Stomach (tissue), 9 donors: ENCODE data around the gene C3orf20. TPM values are rescaled to one million over a fixed set of nuclear protein-coding genes. Genes with fewer than 3 reads are reported as not detected.

Experiments used
- DNase-seq, 2 donors: peaks; one replicate each; pipeline versions ENCODE4 v3.0.0 to v3.0.0-alpha.2; 2013 to 2019
- H3K27ac ChIP-seq, 5 donors: fragments of 200-600 bp in 4 of 5; sonication (generic) in 4 of 5; one replicate each; pipeline ENCODE4 v1.5.1; 2013 to 2019; ENCODE audit warnings: mild to moderate bottlenecking in 1 of 5, moderate library complexity in 1 of 5
- H3K27me3 ChIP-seq, 3 donors: fragments of 200-600 bp; sonication (generic); one replicate each; pipeline ENCODE4 v1.5.1; 2017 to 2019; ENCODE audit warnings: mixed run types in 1 of 3
- H3K36me3 ChIP-seq, 4 donors: fragments of 200-600 bp; sonication (generic); 1 replicate in 3 of 4; 2 replicates in 1 of 4; pipeline ENCODE4 v1.5.1; 2016 to 2019
- H3K4me1 ChIP-seq, 4 donors: fragments of 200-600 bp; sonication (generic); one replicate each; pipeline ENCODE4 v1.5.1; 2016 to 2019
- H3K4me3 ChIP-seq, 4 donors: fragments of 200-600 bp; sonication (generic) in 3 of 4; one replicate each; pipeline ENCODE4 v1.5.1; 2016 to 2019; ENCODE audit warnings: mild to moderate bottlenecking in 1 of 4
- H3K9me3 ChIP-seq, 4 donors: fragments of 200-600 bp; sonication (generic); one replicate each; pipeline ENCODE4 v1.5.1; 2016 to 2019
- CTCF ChIP-seq, 7 experiments: fragments of 450-650 bp in 4 of 7; fragments of 200-600 bp in 3 of 7; sonication (generic) in 3 of 7; IDR thresholded peaks; one replicate each; pipeline ENCODE4 v1.5.1; 2016 to 2019; ENCODE audit warnings: antibody characterized with exemption in 7 of 7, control low read depth in 2 of 7, mild to moderate bottlenecking in 1 of 7
- EP300 ChIP-seq: sonication (generic); formaldehyde crosslinking; IDR thresholded peaks from one replicate; pipeline ENCODE4 v1.6.1; 2017; ENCODE audit warnings: antibody characterized with exemption
- POLR2A ChIP-seq, 4 donors: fragments of 450-650 bp; IDR thresholded peaks; one replicate each; pipeline ENCODE4 v1.6.1; 2016; ENCODE audit warnings: antibody characterized with exemption in 4 of 4, control low read depth in 2 of 4, mild to moderate bottlenecking in 1 of 4, moderate library complexity in 1 of 4
- POLR2AphosphoS5 ChIP-seq, 3 donors: sonication (generic); formaldehyde crosslinking; IDR thresholded peaks; one replicate each; pipeline ENCODE4 v1.6.1; 2016; ENCODE audit warnings: antibody characterized with exemption in 3 of 3
- WGBS, 5 donors: extraction: QIAGEN DNeasy Blood & Tissue Kit in 3 of 5; methylation state at CpG; one replicate each; pipeline versions ENCODE4 v1.1.5 to v1.1.7; 2013 to 2018; 5-methylcytosine and 5-hydroxymethylcytosine counted together
- intact Hi-C: fragments of 100-400 bp; cut with DNase I; formaldehyde crosslinking; loops from one replicate; pipeline ENCODE4 v1.15.1; 2023; ENCODE audit warnings: low total_unique reads
- polyA plus RNA-seq, 3 donors: library from polyadenylated mRNA; stranded (reverse); fragments of 200-250 nt; gene quantifications; one replicate each; pipeline ENCODE4 v1.2.3, GENCODE V29; 2013
- total RNA-seq, 5 donors: library from RNA; depleted of rRNA; stranded (reverse); fragments of >200 nt; gene quantifications; one replicate each; pipeline versions ENCODE4 v1.1.0 to v1.2.3, GENCODE V29; 2014 to 2016
- donor health status: healthy with polysubstance abuse.
- donor health status: Bipolar disorder and iron deficiency.
- donor health status: healthy.

The C3orf20 gene
- total and polyA plus RNA-seq, 8 donors, result 0.37 TPM; not detected in 7

- intact Hi-C loops, result no loop called here
- DNase-seq, result no peak
- H3K27ac ChIP-seq, result no peak overlapping the region
- TF ChIP-seq POLR2A (IDR thresholded peaks at IDR 0.05) (no peak), CTCF (IDR thresholded peaks at IDR 0.05) (no peak), EP300 (no peak), POLR2AphosphoS5 (IDR thresholded peaks at IDR 0.05) (no peak)
- H3K9me3 ChIP-seq, result peaks cover 0 to 5% (median 1%) of the 10 kb centered on the region in 4 donors
- H3K4me3 ChIP-seq, result no peak overlapping the region
- peaks cover 0 to 23% (median 0%) of the 10 kb centered on the region in 3 donors for H3K27me3 ChIP-seq
- WGBS, 5 donors, result 73 to 88% (median 80%) methylated on average over 5 to 6 of the region's 6 CpGs
- no peaks in the 10 kb centered on the region for H3K36me3 ChIP-seq
- H3K4me1 ChIP-seq, result peaks cover 0 to 4% (median 0%) of the 10 kb centered on the region in 4 donors
These were observed 41.5 kb upstream of the C3orf20 start for GRCh38 chr3:14633417-14633816.

GRCh38 chr3:14633819-14634424, 41.0 kb upstream of the C3orf20 start:
- 21 to 30% (median 24%) methylated on average over 8 of the region's 8 CpGs for WGBS, 5 donors
- no peak overlapping the region for H3K4me3 ChIP-seq
- intact Hi-C loops, result no loop called here
- no peaks in the 10 kb centered on the region for H3K9me3 ChIP-seq
- H3K27me3 ChIP-seq, result peaks cover 0 to 23% (median 0%) of the 10 kb centered on the region in 3 donors
- peak; percentile 74 to 81 for DNase-seq
- H3K27ac ChIP-seq, result no peak overlapping the region
- TF ChIP-seq CTCF (IDR thresholded peaks at IDR 0.05) (peak in 5 of 7 experiments; percentile 52 to 77 (median 67)), POLR2A (IDR thresholded peaks at IDR 0.05) (no peak)
- H3K36me3 ChIP-seq, result no peaks in the 10 kb centered on the region
- peaks cover 0 to 4% (median 0%) of the 10 kb centered on the region in 4 donors for H3K4me1 ChIP-seq

GRCh38 chr3:14634763-14635400, 40.1 kb upstream of the C3orf20 start:
- peaks cover 0 to 23% (median 0%) of the 10 kb centered on the region in 3 donors for H3K27me3 ChIP-seq
- no peaks in the 10 kb centered on the region for H3K36me3 ChIP-seq
- no peaks in the 10 kb centered on the region for H3K9me3 ChIP-seq
- intact Hi-C loops, result no loop called here
- TF ChIP-seq POLR2AphosphoS5 (IDR thresholded peaks at IDR 0.05) (no peak), CTCF (IDR thresholded peaks at IDR 0.05) (no peak), EP300 (no peak), POLR2A (IDR thresholded peaks at IDR 0.05) (no peak)
- DNase-seq, result no peak
- H3K27ac ChIP-seq, result no peak overlapping the region
- 69 to 85% (median 70%) methylated on average over 4 of the region's 4 CpGs for WGBS, 5 donors
- H3K4me1 ChIP-seq, result peaks cover 0 to 4% (median 0%) of the 10 kb centered on the region in 4 donors
- H3K4me3 ChIP-seq, result no peak overlapping the region

GRCh38 chr3:14636496-14637087, 38.3 kb upstream of the C3orf20 start:
- no peak overlapping the region for H3K4me3 ChIP-seq
- no peak overlapping the region for H3K27ac ChIP-seq
- H3K4me1 ChIP-seq, result peaks cover 0 to 4% (median 0%) of the 10 kb centered on the region in 4 donors
- no peak for DNase-seq
- H3K36me3 ChIP-seq, result no peaks in the 10 kb centered on the region
- H3K9me3 ChIP-seq, result no peaks in the 10 kb centered on the region
- intact Hi-C loops, result no loop called here
- TF ChIP-seq POLR2A (IDR thresholded peaks at IDR 0.05) (no peak), POLR2AphosphoS5 (IDR thresholded peaks at IDR 0.05) (no peak), CTCF (IDR thresholded peaks at IDR 0.05) (no peak), EP300 (no peak)
- peaks cover 0 to 40% (median 11%) of the 10 kb centered on the region in 3 donors for H3K27me3 ChIP-seq
- 56 to 75% (median 73%) methylated on average over 4 of the region's 4 CpGs for WGBS, 5 donors
